Smooth muscle cell (in vitro differentiated cells): Measurements from ENCODE around the gene MLH1. TPM values are rescaled to one million over a fixed set of nuclear protein-coding genes. Genes with fewer than 3 reads are reported as not detected.

Experiments
- DNase-seq: peaks from one replicate; lab custom pipeline; 2025; ENCODE audit not compliant: unreplicated experiment; lab: John Stamatoyannopoulos, UW
- H2AFZ ChIP-seq: fragments of 200-600 bp; sonication (generic); 2 replicates; pipeline ENCODE4 v1.6.0; 2016; ENCODE audit warnings: antibody characterized with exemption, low read depth, mild to moderate bottlenecking
- H3F3A ChIP-seq: fragments of 200-600 bp; sonication (generic); 2 replicates; pipeline ENCODE4 v1.6.0; 2017; ENCODE audit warnings: antibody characterized with exemption, low read depth
- H3K27ac ChIP-seq: fragments of 200-600 bp; sonication (generic); 2 replicates; pipeline ENCODE4 v1.5.1; 2016; ENCODE audit warnings: low read depth, mild to moderate bottlenecking
- H3K27me3 ChIP-seq: fragments of 200-600 bp; sonication (generic); 2 replicates; pipeline ENCODE4 v1.6.1; 2016; ENCODE audit warnings: low read depth, mild to moderate bottlenecking
- H3K36me3 ChIP-seq: fragments of 200-600 bp; sonication (generic); 2 replicates; pipeline ENCODE4 v1.5.1; 2016; ENCODE audit warnings: low read depth
- H3K4me1 ChIP-seq: fragments of 200-600 bp; sonication (generic); 2 replicates; pipeline ENCODE4 v1.5.1; 2016; ENCODE audit warnings: low read depth
- H3K4me2 ChIP-seq: fragments of 200-600 bp; sonication (generic); 2 replicates; pipeline ENCODE4 v1.6.0; 2016; ENCODE audit warnings: mild to moderate bottlenecking
- H3K4me3 ChIP-seq: fragments of 200-600 bp; sonication (generic); 2 replicates; pipeline ENCODE4 v1.5.1; 2016; ENCODE audit warnings: mild to moderate bottlenecking
- H3K79me2 ChIP-seq: fragments of 200-600 bp; sonication (generic); 2 replicates; pipeline ENCODE4 v1.6.0; 2016; ENCODE audit warnings: low read depth, mild to moderate bottlenecking
- H3K9ac ChIP-seq: fragments of 200-600 bp; sonication (generic); 2 replicates; pipeline ENCODE4 v1.6.0; 2016; ENCODE audit warnings: low read depth
- H3K9me3 ChIP-seq: fragments of 200-600 bp; sonication (generic); replicated peaks from 2 replicates; pipeline ENCODE4 v1.5.1; 2016; ENCODE audit warnings: low read depth
- H4K20me1 ChIP-seq: fragments of 200-600 bp; sonication (generic); 2 replicates; pipeline ENCODE4 v1.6.0; 2016; ENCODE audit warnings: low read depth
- CTCF ChIP-seq: fragments of 200-600 bp; sonication (generic); IDR thresholded peaks from 2 replicates; pipeline ENCODE4 v1.5.1; 2017; ENCODE audit warnings: borderline replicate concordance, mild to moderate bottlenecking, antibody characterized with exemption; ENCODE audit not compliant: insufficient read depth, poor library complexity, severe bottlenecking
- WGBS: methylation state at CpG from one replicate; pipeline ENCODE4 v1.1.7; 2016; ENCODE audit warnings: low lambda C conversion rate; 5-methylcytosine and 5-hydroxymethylcytosine counted together
- polyA plus RNA-seq: library from polyadenylated mRNA; unstranded; fragments of >200 nt; fragmentation: Nextera tagmentation; extraction: Ambion mirVana; gene quantifications from 2 replicates; pipeline ENCODE4 v1.2.1, GENCODE V29; 2016
- small RNA-seq: library from RNA; depleted of rRNA; stranded (forward); fragments of <200 nt; gene quantifications from one replicate; pipeline ENCODE3, GENCODE V24; 2014
- total RNA-seq: library from RNA; depleted of rRNA; stranded (reverse); fragments of >200 nt; gene quantifications from 2 replicates; pipeline ENCODE4 v1.2.3, GENCODE V29; 2014

MLH1 gene
- total and polyA plus RNA-seq, 2 experiments from 2014 or later, result 22.6 to 28.3 TPM

GRCh38 chr3:37100411-37100810 lies 107.1 kb downstream of the MLH1 start:
- 91% methylated on average over 1 of the region's 1 CpG for WGBS
- Histone ChIP-seq H3K9me3 (no peaks in the 10 kb centered on the region), H2AFZ (no peak overlapping the region), H3K4me3 (no peak overlapping the region), H3K27ac (no peak overlapping the region), H3K9ac (no peak overlapping the region), H3K27me3 (no peaks in the 10 kb centered on the region), H4K20me1 (no peaks in the 10 kb centered on the region), H3K36me3 (no peaks in the 10 kb centered on the region), H3K79me2 (peaks cover 2% of the 10 kb centered on the region), H3K4me1 (peaks cover 13% of the 10 kb centered on the region), H3F3A (no peaks in the 10 kb centered on the region), H3K4me2 (no peak overlapping the region)
- TF ChIP-seq CTCF, result no peak
- DNase-seq, result no peak

Small RNA genes lying within 50 kb of the gene (small RNA-seq; reads per million reads assigned to genes)
- gene RF00019 (not detected), gene RNU6ATAC4P (not detected)

Other genes with a start within 250 kb of the MLH1 start
- not detected in 2 replicates for gene DCLK3, start 229.0 kb upstream of the MLH1 start, total RNA-seq
- gene DCLK3, start 229.0 kb upstream of the MLH1 start, polyA plus RNA-seq, result not detected in 2 replicates
- 5.2 and 11.7 TPM in 2 replicates for gene TRANK1, start 48.5 kb upstream of the MLH1 start, total RNA-seq
- 2.0 and 2.4 TPM in 2 replicates for gene TRANK1, start 48.5 kb upstream of the MLH1 start, polyA plus RNA-seq
- gene EPM2AIP1, start 387 bp upstream of the MLH1 start, total RNA-seq, result 18.6 and 26.0 TPM in 2 replicates
- 6.5 and 11.7 TPM in 2 replicates for gene EPM2AIP1, start 387 bp upstream of the MLH1 start, polyA plus RNA-seq
- gene LRRFIP2, start 181.1 kb downstream of the MLH1 start, total RNA-seq, result 34.6 and 44.2 TPM in 2 replicates
- gene LRRFIP2, start 181.1 kb downstream of the MLH1 start, polyA plus RNA-seq, result 25.6 and 36.0 TPM in 2 replicates
- 95.7 and 103 TPM in 2 replicates for gene GOLGA4, start 249.8 kb downstream of the MLH1 start, total RNA-seq
- 53.8 and 71.2 TPM in 2 replicates for gene GOLGA4, start 249.8 kb downstream of the MLH1 start, polyA plus RNA-seq